GM12801 (cell line): ENCODE data around the gene DNAJC11.

Experiments used
- CTCF ChIP-seq: IDR thresholded peaks from one replicate; pipeline ENCODE4 v1.5.1; 2011; ENCODE audit warnings: control low read depth; ENCODE audit not compliant: insufficient read length; ENCODE audit errors: extremely low read depth

Gene DNAJC11

GRCh38 chr1:6674771-6675170 is 26.8 kb downstream of the DNAJC11 start:
- no peak for TF ChIP-seq CTCF

DNA sequence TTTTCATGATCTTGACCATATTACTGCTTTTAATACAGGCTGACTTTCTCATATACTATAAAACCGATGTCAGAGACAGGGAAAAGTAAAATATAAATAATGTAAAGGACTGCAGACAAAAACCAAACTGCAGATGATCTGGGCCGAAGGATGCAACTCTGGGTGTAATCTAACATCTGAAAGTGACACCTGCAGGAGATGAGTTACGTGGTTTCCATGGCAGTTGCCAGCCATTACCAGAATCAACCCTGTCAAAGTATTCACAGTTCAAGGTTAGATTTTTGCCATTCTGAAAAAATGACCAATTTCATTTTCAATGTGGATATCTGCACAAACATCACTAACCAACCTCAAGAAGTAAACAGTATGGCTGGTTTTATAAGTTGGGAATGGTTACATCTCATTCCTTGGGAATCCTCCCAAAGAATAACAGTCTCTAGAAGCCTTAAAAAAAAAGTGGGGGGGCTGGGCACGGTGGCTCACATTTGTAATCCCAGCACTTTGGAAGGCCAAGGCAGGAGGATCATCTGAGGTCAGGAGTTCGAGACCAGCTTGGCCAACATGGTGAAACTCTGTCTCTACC is 27.7 kb downstream of the DNAJC11 start:
- no peak for TF ChIP-seq CTCF

DNA sequence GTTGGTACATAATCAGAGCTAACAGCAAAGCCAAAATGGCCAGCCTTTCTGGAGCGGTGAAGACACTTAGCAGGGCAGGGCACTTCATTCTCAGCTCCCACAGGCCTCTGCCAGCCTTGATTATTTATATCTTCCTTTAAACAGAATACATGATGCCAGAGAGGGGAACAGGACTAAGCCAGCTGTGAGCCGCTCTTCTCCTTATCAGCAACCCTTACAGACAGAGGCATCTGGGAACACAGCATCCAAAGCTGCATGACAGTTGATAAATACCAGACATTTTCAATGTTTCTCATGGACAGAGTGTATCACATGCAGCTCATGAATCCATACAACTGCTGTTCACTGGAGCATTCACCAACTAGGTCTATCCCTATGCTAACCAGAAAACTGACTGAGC is 29.1 kb downstream of the DNAJC11 start:
- TF ChIP-seq CTCF = no peak

DNA sequence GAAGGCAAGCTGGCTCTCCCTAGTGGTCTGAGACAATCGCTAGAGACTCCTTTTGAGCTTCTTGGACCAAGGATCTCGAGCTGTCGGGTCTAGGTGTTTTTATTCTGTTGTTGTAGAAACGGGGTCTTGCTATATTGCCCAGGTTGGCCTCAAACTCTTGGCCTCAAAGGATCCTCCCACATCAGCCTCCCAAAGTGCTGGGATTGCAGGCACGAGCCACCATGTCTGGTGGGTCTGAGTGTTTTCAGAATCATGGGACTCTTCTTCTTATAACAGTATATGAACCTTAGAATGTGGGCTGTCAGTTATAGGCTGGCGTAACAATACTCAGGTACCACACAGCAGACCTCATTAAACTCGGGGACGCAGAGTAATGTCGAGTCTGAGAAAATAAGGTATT is 33.1 kb downstream of the DNAJC11 start:
- no peak for TF ChIP-seq CTCF

GRCh38 chr1:6667139-6667538 is 34.5 kb downstream of the DNAJC11 start:
- TF ChIP-seq CTCF = no peak

- TF ChIP-seq CTCF = no peak
These were observed 34.9 kb downstream of the DNAJC11 start for GRCh38 chr1:6666696-6667095.

DNA sequence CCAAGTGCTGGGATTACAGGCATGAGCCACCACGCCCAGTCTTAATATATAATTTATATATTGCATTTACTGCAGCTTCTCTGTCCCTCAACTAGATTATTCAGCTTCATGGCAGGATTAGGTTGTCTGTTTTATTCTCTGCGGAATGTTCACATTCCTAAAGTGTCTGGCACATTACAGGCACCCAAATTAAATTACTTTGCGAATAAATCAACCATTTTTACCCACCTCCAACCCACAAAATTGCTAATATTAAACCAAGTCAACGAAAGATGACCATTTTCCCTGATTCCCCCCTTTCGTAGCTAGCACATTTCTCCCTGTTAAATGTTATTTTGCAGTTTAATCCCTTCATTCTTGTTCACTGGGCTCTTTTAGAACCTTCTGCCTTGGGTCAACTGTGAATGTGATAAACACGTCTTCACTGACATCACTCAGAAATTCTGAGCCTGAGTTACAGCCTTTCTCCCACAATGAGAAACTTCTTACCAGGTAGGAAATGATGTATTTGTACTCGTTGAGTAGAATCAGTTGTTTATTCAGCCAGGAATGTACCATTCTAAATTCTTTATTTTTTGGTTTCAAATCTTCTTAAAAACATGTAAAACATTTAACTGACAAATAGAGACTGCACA is 41.1 kb downstream of the DNAJC11 start:
- no peak for TF ChIP-seq CTCF
